Measurements from ENCODE around the gene MYL10. TPM values are rescaled to one million over a fixed set of nuclear protein-coding genes. Genes with fewer than 3 reads are reported as not detected.
"Not testable (repeated sequence)": the region's sequence is repeated elsewhere in the genome, so short reads cannot be mapped to it uniquely, and the experiment has no call there.

Gene MYL10
- polyA plus RNA-seq, 4 donors = not detected

DNA sequence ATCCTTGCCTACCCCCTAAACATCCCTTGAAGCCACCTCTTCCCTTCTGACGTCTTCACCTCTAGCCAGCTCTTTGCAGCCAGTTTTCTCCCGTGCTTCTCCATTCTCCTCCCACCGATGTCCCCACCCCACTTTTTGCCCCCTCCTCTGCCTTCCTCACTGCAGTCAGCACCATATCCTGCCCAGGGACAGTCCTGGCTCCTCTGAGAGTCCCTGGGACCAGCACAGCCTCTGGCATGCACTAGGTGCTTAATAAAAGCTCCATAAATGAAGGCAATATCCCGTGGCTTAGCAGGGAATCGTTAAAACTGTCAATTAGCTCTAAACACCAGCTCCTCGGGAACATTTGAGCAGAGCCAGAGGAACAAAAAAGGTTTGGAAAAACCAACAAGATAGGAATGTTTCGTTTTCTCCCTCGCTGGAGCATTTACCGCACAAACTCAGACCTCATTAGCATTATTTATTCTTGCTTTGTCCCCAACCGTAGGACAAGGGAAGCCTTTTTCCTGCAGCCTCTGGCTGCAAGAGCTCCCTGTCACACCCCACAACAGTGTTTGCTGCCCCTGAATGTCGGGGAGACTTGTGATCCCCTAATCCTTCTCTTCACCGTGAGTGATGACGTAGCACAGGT is 16.1 kb downstream of the MYL10 start:
- no peak for FAIRE-seq

DNA sequence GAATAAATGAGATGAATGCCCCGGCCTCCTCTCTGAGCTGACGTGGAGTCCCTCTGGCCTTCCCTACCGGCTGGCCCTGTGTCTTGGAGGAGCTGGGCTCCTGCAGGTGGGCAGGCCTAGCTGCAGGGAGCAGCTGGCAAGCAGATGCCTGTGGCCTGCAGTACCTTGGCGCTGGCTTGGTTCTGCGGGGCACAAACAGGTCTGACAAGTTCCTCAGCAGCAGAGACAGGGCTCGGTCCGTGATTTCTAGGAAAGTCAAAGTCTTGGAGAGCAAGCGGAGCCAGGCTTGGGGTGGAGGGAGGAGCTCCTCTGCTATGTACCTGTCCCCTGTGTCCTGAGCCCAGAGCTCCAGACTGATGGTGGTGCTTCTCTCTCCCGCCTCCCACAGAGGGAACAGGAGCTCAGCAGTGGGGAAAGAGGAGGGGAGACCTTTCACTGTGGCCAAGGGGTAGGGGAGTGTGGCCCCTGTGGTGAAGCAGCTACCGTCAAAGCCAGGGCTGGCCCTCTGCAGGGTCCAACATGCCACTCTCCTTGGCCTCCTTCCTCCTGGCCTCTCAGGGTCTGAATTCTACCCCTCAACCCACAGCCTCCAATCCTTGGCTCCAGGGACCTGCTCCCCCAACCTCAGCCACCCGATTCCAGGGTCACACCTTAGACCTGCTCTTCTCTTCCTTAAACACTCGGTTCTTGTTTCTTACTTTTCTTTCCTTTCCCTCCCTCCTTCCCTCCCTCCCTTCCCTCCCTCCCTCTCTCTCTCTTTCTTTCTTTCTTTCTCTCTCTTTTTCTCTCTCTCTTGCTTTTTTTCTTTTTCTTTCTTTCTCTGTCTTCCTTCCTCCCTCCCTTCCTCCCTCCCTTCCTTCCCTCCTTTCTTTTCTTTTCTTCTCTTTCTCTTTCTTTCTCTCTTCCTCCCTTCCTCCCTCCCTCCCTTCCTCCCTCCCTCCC is 20.1 kb downstream of the MYL10 start:
- peak; percentile 75 to 77 for DNase-seq
- H3K4me1 ChIP-seq (ENCODE audit: control insufficient read depth in 3 of 3, insufficient read depth in 2 of 3, low read depth in 1 of 3, low read length in 2 of 3) = peaks cover 0 to 5% (median 0%) of the 10 kb centered on the region in 3 donors
- no peak overlapping the region for H3K4me3 ChIP-seq (ENCODE audit: low read depth in 1 of 3, low read length in 3 of 3)
- 14 to 53% (median 26%) methylated on average over 11 to 12 of the region's 12 CpGs for WGBS, 3 donors
- H3K9me3 ChIP-seq (ENCODE audit: control insufficient read depth in 2 of 2, insufficient read depth in 1 of 2, low read depth in 1 of 2, low read length in 1 of 2) = no peaks in the 10 kb centered on the region
- FAIRE-seq = no peak
- peaks cover 0 to 8% (median 0%) of the 10 kb centered on the region in 3 donors for H3K27me3 ChIP-seq (ENCODE audit: control insufficient read depth in 3 of 3, insufficient read depth in 3 of 3, low read length in 3 of 3)
- H3K36me3 ChIP-seq (ENCODE audit: control insufficient read depth in 3 of 3, insufficient read depth in 2 of 3, low read depth in 1 of 3, low read length in 3 of 3) = no peaks in the 10 kb centered on the region
- no peak overlapping the region for H3K27ac ChIP-seq (ENCODE audit: low read depth in 1 of 3, low read length in 2 of 3)

More for the DNA sequence above, 16.1 kb downstream of the MYL10 start:
- DNase-seq = no peak
- Histone ChIP-seq H3K27me3 (ENCODE audit: control insufficient read depth in 3 of 3, insufficient read depth in 3 of 3, low read length in 3 of 3) (peaks cover 0 to 11% (median 0%) of the 10 kb centered on the region in 3 donors), H3K27ac (ENCODE audit: low read depth in 1 of 3, low read length in 2 of 3) (no peak overlapping the region), H3K4me3 (ENCODE audit: low read depth in 1 of 3, low read length in 3 of 3) (no peak overlapping the region), H3K36me3 (ENCODE audit: control insufficient read depth in 3 of 3, insufficient read depth in 2 of 3, low read depth in 1 of 3, low read length in 3 of 3) (no peaks in the 10 kb centered on the region), H3K9me3 (ENCODE audit: control insufficient read depth in 2 of 2, insufficient read depth in 1 of 2, low read depth in 1 of 2, low read length in 1 of 2) (no peaks in the 10 kb centered on the region), H3K4me1 (ENCODE audit: control insufficient read depth in 3 of 3, insufficient read depth in 2 of 3, low read depth in 1 of 3, low read length in 2 of 3) (peaks cover 0 to 5% (median 0%) of the 10 kb centered on the region in 3 donors)
- 62 to 78% (median 73%) methylated on average over 13 of the region's 13 CpGs for WGBS, 3 donors

DNA sequence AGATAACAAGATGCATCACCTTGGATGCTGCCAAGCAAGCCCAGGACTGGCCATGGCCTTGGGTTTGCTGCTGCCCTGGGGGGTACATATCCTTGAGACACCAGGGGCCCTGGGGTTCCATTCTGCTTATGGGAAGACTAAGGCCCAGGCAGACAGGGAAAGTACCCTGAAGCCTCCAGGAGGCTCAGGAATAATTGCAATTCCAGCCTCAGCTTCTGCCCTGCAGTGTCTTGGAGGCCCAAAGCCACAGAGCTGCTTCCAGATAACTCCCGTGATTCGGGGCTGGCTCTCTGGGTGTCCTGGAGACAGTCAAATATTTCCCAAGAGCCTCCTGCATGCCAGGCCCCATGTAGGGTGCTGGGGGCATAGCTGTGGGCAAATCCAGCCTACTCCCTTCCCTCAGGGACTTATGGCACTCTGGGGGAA is 22.6 kb downstream of the MYL10 start:
- peaks cover 0 to 5% (median 0%) of the 10 kb centered on the region in 3 donors for H3K4me1 ChIP-seq (ENCODE audit: control insufficient read depth in 3 of 3, insufficient read depth in 2 of 3, low read depth in 1 of 3, low read length in 2 of 3)
- FAIRE-seq = no peak
- no peak overlapping the region for H3K27ac ChIP-seq (ENCODE audit: low read depth in 1 of 3, low read length in 2 of 3)
- no peaks in the 10 kb centered on the region for H3K9me3 ChIP-seq (ENCODE audit: control insufficient read depth in 2 of 2, insufficient read depth in 1 of 2, low read depth in 1 of 2, low read length in 1 of 2)
- H3K36me3 ChIP-seq (ENCODE audit: control insufficient read depth in 3 of 3, insufficient read depth in 2 of 3, low read depth in 1 of 3, low read length in 3 of 3) = no peaks in the 10 kb centered on the region
- no peak for DNase-seq
- H3K27me3 ChIP-seq (ENCODE audit: control insufficient read depth in 3 of 3, insufficient read depth in 3 of 3, low read length in 3 of 3) = no peaks in the 10 kb centered on the region
- WGBS, 3 donors = 76 to 100% (median 81%) methylated on average over 2 of the region's 2 CpGs
- no peak overlapping the region for H3K4me3 ChIP-seq (ENCODE audit: low read depth in 1 of 3, low read length in 3 of 3)

DNA sequence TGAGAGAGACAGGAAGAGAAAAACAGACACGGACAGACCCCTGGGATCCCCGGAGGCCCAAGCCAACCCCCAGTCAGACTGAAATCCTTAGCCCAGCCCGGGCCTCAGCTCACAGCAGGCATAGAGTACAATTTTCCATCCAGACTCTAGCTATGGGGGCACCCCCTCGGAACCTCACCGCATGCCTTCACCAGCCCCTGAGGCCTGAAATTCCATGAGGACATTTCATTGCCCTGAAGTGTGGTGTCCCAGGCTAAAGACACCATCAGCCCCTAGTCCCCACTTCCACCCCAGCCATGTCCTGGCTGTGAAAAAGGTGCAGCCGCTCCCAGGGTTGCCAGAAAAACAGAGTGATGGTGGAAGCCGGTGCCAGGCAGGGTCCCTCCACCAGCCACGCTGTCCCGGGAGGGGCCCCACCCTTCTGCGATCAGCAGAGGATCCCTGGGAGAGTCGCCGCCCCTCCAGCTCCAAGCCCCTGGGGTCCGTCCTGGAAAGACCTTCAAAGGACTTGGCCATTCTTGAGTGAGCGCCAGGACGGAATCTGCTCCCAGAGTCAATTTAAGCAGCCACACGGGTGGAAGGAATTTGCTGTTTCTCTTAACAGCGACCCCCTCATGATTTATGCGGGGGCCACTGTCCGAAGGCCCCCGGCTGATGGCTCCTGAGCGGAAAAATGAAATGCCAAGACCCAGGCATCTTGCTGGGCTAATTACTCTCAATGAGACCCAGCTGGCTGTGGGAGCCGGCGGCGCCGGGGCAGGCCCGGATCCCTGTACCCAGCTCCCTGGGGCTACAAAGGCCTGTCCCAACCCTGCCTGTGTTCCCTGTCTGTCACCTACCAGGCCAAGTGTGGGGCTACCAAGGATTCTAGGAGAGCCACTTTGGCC is 23.2 kb downstream of the MYL10 start:
- H3K27ac ChIP-seq (ENCODE audit: low read depth in 1 of 3, low read length in 2 of 3) = no peak overlapping the region
- no peak for DNase-seq
- H3K4me1 ChIP-seq (ENCODE audit: control insufficient read depth in 3 of 3, insufficient read depth in 2 of 3, low read depth in 1 of 3, low read length in 2 of 3) = peaks cover 0 to 5% (median 0%) of the 10 kb centered on the region in 3 donors
- FAIRE-seq = no peak
- no peaks in the 10 kb centered on the region for H3K27me3 ChIP-seq (ENCODE audit: control insufficient read depth in 3 of 3, insufficient read depth in 3 of 3, low read length in 3 of 3)
- no peak overlapping the region for H3K4me3 ChIP-seq (ENCODE audit: low read depth in 1 of 3, low read length in 3 of 3)
- H3K36me3 ChIP-seq (ENCODE audit: control insufficient read depth in 3 of 3, insufficient read depth in 2 of 3, low read depth in 1 of 3, low read length in 3 of 3) = no peaks in the 10 kb centered on the region
- no peaks in the 10 kb centered on the region for H3K9me3 ChIP-seq (ENCODE audit: control insufficient read depth in 2 of 2, insufficient read depth in 1 of 2, low read depth in 1 of 2, low read length in 1 of 2)
- WGBS, 3 donors = 80 to 93% (median 91%) methylated on average over 26 of the region's 26 CpGs

DNA sequence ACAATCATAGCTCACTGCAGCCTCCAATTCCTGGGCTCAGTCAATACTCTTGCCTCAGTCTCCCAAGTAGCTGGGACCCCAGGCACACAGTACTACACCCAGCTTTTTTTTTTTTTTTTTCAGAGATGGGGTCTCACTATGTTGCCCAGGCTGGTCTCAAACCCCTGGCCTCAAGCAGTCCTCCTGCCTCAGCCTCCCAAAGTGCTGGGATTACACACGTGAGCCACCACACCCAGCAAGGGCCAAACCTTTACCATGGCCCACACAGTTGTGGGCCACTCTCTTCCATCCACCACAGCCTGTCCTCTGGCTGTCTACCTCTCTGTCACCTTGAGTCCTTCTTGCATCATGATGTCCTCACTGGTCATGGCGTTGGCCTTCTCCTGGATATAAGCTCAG is 24.2 kb downstream of the MYL10 start:
- not testable (repeated sequence) for H3K4me3 ChIP-seq (ENCODE audit: low read depth in 1 of 3, low read length in 3 of 3); H3K4me1 ChIP-seq (ENCODE audit: control insufficient read depth in 3 of 3, insufficient read depth in 2 of 3, low read depth in 1 of 3, low read length in 2 of 3); H3K27ac ChIP-seq (ENCODE audit: low read depth in 1 of 3, low read length in 2 of 3); H3K27me3 ChIP-seq (ENCODE audit: control insufficient read depth in 3 of 3, insufficient read depth in 3 of 3, low read length in 3 of 3); H3K9me3 ChIP-seq (ENCODE audit: control insufficient read depth in 2 of 2, insufficient read depth in 1 of 2, low read depth in 1 of 2, low read length in 1 of 2); H3K36me3 ChIP-seq (ENCODE audit: control insufficient read depth in 3 of 3, insufficient read depth in 2 of 3, low read depth in 1 of 3, low read length in 3 of 3); FAIRE-seq; DNase-seq
- 84 to 88% (median 85%) methylated on average over 2 of the region's 2 CpGs for WGBS, 3 donors

DNA sequence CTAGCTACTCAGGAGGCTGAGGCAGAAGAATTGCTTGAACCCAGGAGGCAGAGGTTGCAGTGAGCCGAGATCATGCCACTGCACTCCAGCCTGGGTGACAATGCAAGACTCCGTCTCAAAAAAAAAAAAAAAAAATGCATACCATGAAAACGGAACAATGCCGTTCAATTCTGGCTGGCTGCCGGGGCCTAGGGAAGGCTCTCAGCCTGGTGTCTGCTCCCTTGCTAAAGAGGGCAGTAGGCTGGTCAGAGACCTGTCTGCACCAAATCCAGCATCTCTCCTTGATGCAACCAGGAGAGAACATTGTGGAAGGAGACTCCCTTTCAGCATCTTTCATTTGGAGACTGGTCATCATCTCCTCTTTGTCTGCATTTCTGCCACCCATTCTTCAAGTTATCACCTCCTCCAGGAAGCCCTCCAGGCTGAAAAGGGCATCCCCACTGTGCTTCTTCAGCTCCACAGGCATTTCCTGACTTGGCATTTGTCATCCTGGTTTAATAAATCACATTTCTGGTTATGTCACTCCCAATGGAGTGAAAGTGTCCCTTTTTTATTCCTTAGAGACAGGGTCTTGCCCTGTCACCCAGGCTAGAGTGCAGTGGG is 24.7 kb downstream of the MYL10 start:
- Histone ChIP-seq H3K27ac (ENCODE audit: low read depth in 1 of 3, low read length in 2 of 3) (no peak overlapping the region), H3K4me3 (ENCODE audit: low read depth in 1 of 3, low read length in 3 of 3) (no peak overlapping the region), H3K9me3 (ENCODE audit: control insufficient read depth in 2 of 2, insufficient read depth in 1 of 2, low read depth in 1 of 2, low read length in 1 of 2) (no peaks in the 10 kb centered on the region), H3K36me3 (ENCODE audit: control insufficient read depth in 3 of 3, insufficient read depth in 2 of 3, low read depth in 1 of 3, low read length in 3 of 3) (no peaks in the 10 kb centered on the region), H3K27me3 (ENCODE audit: control insufficient read depth in 3 of 3, insufficient read depth in 3 of 3, low read length in 3 of 3) (no peaks in the 10 kb centered on the region), H3K4me1 (ENCODE audit: control insufficient read depth in 3 of 3, insufficient read depth in 2 of 3, low read depth in 1 of 3, low read length in 2 of 3) (peaks cover 0 to 5% (median 0%) of the 10 kb centered on the region in 3 donors)
- 76 to 81% (median 78%) methylated on average over 4 to 5 of the region's 5 CpGs for WGBS, 3 donors
- FAIRE-seq (no peak), DNase-seq (no peak)

DNA sequence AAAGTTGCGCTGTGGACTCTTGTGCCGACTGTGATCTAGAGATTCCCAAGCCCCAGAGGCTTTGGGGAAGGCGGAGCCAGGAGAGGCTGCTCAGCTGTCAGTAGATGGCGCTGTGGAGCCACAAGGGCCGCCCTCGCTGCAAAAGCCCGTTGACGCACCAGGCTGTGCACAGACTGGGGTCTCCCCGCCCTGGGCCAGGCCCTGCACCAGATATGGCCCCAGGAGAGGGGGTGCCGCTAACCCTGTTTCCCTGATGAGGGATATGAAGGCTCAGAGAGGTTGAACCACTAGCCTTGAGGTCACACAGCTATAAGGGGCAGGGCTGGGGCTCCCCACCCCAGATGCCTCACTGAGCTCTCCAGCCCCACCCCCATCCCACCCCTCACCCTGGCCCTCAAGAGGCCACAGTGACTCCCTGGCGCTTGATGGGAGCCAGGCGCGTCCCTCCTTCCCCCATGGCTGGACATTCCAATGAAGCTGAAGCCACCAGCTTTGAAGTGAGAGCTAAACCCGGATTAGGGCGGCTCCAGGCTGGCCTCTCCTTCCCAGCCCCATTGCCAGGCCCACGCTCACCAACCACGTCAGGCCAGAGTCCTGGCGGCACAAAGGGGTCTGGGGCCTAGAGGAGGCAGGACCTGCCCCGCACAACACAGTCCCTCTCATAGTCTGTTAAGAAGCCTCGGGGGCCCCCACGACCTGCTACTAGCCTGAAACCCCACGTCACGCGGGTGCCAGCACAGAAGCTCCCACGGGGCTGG is 26.4 kb downstream of the MYL10 start:
- FAIRE-seq = no peak

More for the DNA sequence above, 26.4 kb downstream of the MYL10 start:
- DNase-seq = peak; percentile 57 to 86
- Histone ChIP-seq H3K4me3 (ENCODE audit: low read depth in 1 of 3, low read length in 3 of 3) (no peak overlapping the region), H3K9me3 (ENCODE audit: control insufficient read depth in 2 of 2, insufficient read depth in 1 of 2, low read depth in 1 of 2, low read length in 1 of 2) (no peaks in the 10 kb centered on the region), H3K4me1 (ENCODE audit: control insufficient read depth in 3 of 3, insufficient read depth in 2 of 3, low read depth in 1 of 3, low read length in 2 of 3) (peaks cover 0 to 14% (median 0%) of the 10 kb centered on the region in 3 donors), H3K27me3 (ENCODE audit: control insufficient read depth in 3 of 3, insufficient read depth in 3 of 3, low read length in 3 of 3) (no peaks in the 10 kb centered on the region), H3K36me3 (ENCODE audit: control insufficient read depth in 3 of 3, insufficient read depth in 2 of 3, low read depth in 1 of 3, low read length in 3 of 3) (no peaks in the 10 kb centered on the region), H3K27ac (ENCODE audit: low read depth in 1 of 3, low read length in 2 of 3) (no peak overlapping the region)
- 41 to 44% (median 42%) methylated on average over 25 of the region's 25 CpGs for WGBS, 3 donors
